SU-DHL-6 (cell line): Measurements from ENCODE around the gene SLC16A10.

Experiments used
- H2AFZ ChIP-seq: fragments of 200-600 bp; sonication (generic); 2 replicates; pipeline ENCODE4 v1.6.1; 2014; ENCODE audit warnings: low read depth, mild to moderate bottlenecking, moderate library complexity, mixed read lengths, antibody characterized with exemption, low read length; ENCODE audit not compliant: severe bottlenecking
- H3F3A ChIP-seq: fragments of 200-600 bp; shearing (Covaris generic); 2 replicates; pipeline ENCODE4 v1.6.0; 2016; ENCODE audit warnings: antibody characterized with exemption, mild to moderate bottlenecking; ENCODE audit not compliant: insufficient read depth
- H3K27ac ChIP-seq: fragments of 200-600 bp; sonication (generic); 2 replicates; pipeline ENCODE4 v1.5.1; 2016; ENCODE audit warnings: low read depth, mild to moderate bottlenecking, low read length, moderate library complexity, mixed read lengths
- H3K27me3 ChIP-seq: fragments of 200-600 bp; sonication (generic), shearing (Covaris generic); 2 replicates; pipeline ENCODE4 v1.6.0; 2014; ENCODE audit warnings: mild to moderate bottlenecking, low read length
- H3K36me3 ChIP-seq: fragments of 200-600 bp; sonication (generic); 2 replicates; pipeline ENCODE4 v1.6.1; 2014; ENCODE audit warnings: mild to moderate bottlenecking, low read length, mixed read lengths
- H3K4me2 ChIP-seq: fragments of 300-600, 200-600 bp; shearing (Covaris generic), sonication (generic); 2 replicates; pipeline ENCODE4 v1.6.0; 2014; ENCODE audit warnings: low read length, low read depth, mild to moderate bottlenecking; ENCODE audit not compliant: poor library complexity, severe bottlenecking
- H3K4me3 ChIP-seq: fragments of 200-600 bp; sonication (generic); 2 replicates; pipeline ENCODE4 v1.5.1; 2014; ENCODE audit warnings: antibody characterized with exemption, low read length, mild to moderate bottlenecking, mixed read lengths; ENCODE audit not compliant: insufficient read depth, poor library complexity, severe bottlenecking
- H3K79me2 ChIP-seq: fragments of 200-600 bp; sonication (generic); 2 replicates; pipeline ENCODE4 v1.6.1; 2014; ENCODE audit warnings: mild to moderate bottlenecking, low read length, moderate library complexity; ENCODE audit not compliant: insufficient read depth
- H3K9ac ChIP-seq: fragments of 200-600 bp; sonication (generic); 2 replicates; pipeline ENCODE4 v1.7.0; 2014; ENCODE audit warnings: mild to moderate bottlenecking, low read length
- H3K9me2 ChIP-seq: fragments of 200-600 bp; sonication (generic); replicated peaks from 2 replicates; pipeline ENCODE4 v1.6.1; 2014; ENCODE audit warnings: low read length; ENCODE audit not compliant: insufficient read depth
- H3K9me3 ChIP-seq: fragments of 200-600 bp; sonication (generic); 2 replicates; pipeline ENCODE4 v1.6.1; 2014; ENCODE audit warnings: low read length, mixed read lengths; ENCODE audit not compliant: insufficient read depth
- H4K20me1 ChIP-seq: fragments of 200-600 bp; sonication (generic); 2 replicates; pipeline ENCODE4 v1.6.1; 2014; ENCODE audit warnings: low read depth, mild to moderate bottlenecking, antibody characterized with exemption, low read length, moderate library complexity, mixed read lengths
- CTCF ChIP-seq: fragments of 200-600 bp; sonication (generic); IDR thresholded peaks from one replicate; pipeline ENCODE4 v1.5.1; 2017; ENCODE audit warnings: antibody characterized with exemption, mild to moderate bottlenecking, low read length, moderate library complexity; ENCODE audit not compliant: insufficient read depth, poor library complexity, severe bottlenecking
- EZH2phosphoT487 ChIP-seq: fragments of 200-600 bp; sonication (generic), shearing (Covaris generic); conservative IDR thresholded peaks from 2 replicates; pipeline ENCODE4 v1.6.1; 2018; ENCODE audit warnings: mild to moderate bottlenecking, antibody characterized with exemption, low read length, moderate library complexity, mixed read lengths

Gene SLC16A10

GRCh38 chr6:111242452-111242851 lies 155.1 kb downstream of the SLC16A10 start:
- no peak overlapping the region for H3K9ac ChIP-seq
- no peak overlapping the region for H3K27ac ChIP-seq
- no peaks in the 10 kb centered on the region for H3K36me3 ChIP-seq
- no peaks in the 10 kb centered on the region for H3F3A ChIP-seq
- H3K79me2 ChIP-seq: no peaks in the 10 kb centered on the region
- no peaks in the 10 kb centered on the region for H3K9me2 ChIP-seq
- no peak overlapping the region for H3K4me2 ChIP-seq
- no peaks in the 10 kb centered on the region for H3K9me3 ChIP-seq
- H4K20me1 ChIP-seq: no peaks in the 10 kb centered on the region
- no peak overlapping the region for H2AFZ ChIP-seq
- H3K27me3 ChIP-seq: no peaks in the 10 kb centered on the region
- no peak for TF ChIP-seq EZH2phosphoT487
- TF ChIP-seq CTCF: no peak
- no peak overlapping the region for H3K4me3 ChIP-seq

- no peak overlapping the region for H2AFZ ChIP-seq
Observed at GRCh38 chr6:111243095-111243494, 155.8 kb downstream of the SLC16A10 start.

GRCh38 chr6:111248789-111249188 lies 161.5 kb downstream of the SLC16A10 start:
- Histone ChIP-seq H3K9ac (no peak overlapping the region), H3K27me3 (no peaks in the 10 kb centered on the region), H3K9me2 (no peaks in the 10 kb centered on the region), H3K4me2 (no peak overlapping the region), H3K27ac (no peak overlapping the region), H3K9me3 (no peaks in the 10 kb centered on the region), H2AFZ (no peak overlapping the region), H3K79me2 (no peaks in the 10 kb centered on the region), H4K20me1 (no peaks in the 10 kb centered on the region), H3K36me3 (no peaks in the 10 kb centered on the region), H3K4me3 (no peak overlapping the region), H3F3A (no peaks in the 10 kb centered on the region)
- no peak for TF ChIP-seq EZH2phosphoT487
- TF ChIP-seq CTCF: no peak

More at GRCh38 chr6:111243095-111243494, 155.8 kb downstream of the SLC16A10 start:
- H3K27me3 ChIP-seq: no peaks in the 10 kb centered on the region
- H4K20me1 ChIP-seq: no peaks in the 10 kb centered on the region
- H3K79me2 ChIP-seq: no peaks in the 10 kb centered on the region
- no peaks in the 10 kb centered on the region for H3K9me2 ChIP-seq
- no peak overlapping the region for H3K9ac ChIP-seq
- H3K4me3 ChIP-seq: no peak overlapping the region
- H3K9me3 ChIP-seq: no peaks in the 10 kb centered on the region
- H3F3A ChIP-seq: no peaks in the 10 kb centered on the region
- H3K36me3 ChIP-seq: no peaks in the 10 kb centered on the region
- no peak overlapping the region for H3K4me2 ChIP-seq
- no peak overlapping the region for H3K27ac ChIP-seq
- no peak for TF ChIP-seq EZH2phosphoT487
- TF ChIP-seq CTCF: no peak
